Measurements from ENCODE around the gene CHRM2.

CHRM2 gene

DNA sequence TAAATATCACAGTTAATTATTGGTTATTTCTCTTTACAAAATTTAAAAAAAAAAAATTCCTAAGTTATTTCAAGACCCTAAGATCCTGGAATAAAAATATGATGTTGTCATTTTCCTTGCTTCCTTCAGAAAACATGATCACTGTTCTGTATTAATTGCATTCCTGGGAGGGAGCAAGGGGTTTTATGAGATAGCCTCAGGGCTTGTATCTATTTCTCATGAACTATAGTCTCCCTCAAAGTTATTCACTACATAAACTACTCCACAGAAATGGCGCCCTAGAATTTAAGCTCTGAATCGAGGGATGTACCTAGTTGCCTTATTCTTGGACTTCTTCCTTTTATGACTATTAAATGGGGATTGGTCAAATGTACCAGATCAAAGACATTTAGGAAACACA, 170.3 kb downstream of the CHRM2 start:
- DNase-seq: no peak

DNA sequence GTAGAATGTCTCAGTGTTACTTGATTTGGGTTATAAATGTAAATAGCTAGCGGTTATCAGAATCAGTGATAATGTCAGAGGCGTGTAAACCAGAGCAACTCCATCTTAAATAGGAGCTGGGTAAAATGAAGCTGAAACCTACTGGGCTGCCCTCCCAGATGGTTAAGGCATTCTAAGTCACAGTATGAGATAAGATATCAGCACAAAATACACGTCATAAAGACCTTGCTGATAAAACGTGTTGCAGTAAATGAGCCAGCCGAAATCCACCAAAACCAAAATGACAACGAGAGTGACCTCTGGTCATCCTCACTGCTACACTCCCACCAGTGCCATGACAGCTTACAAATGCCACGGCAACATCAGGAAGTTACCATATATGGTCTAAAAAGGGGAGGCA, 172.3 kb downstream of the CHRM2 start:
- DNase-seq: no peak

DNA sequence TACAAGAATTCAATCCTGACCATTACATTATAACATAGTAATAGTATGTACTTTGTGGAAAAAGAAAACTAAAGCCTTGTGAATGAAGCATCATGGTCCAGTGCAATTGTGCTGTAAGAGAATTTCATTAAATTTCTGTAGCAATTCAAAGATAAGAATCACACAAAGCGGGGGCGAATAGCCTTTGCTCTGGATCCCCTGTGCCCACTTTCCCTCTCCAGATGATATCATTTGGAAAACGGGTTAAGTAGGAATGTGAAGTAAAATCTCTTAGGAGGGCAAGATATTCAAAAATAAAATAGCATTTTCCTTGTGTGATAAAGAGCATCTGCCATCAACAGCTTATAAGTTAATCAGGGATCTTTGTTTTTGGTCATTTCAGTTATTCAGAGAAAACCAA, 177.1 kb downstream of the CHRM2 start:
- DNase-seq: no peak

DNA sequence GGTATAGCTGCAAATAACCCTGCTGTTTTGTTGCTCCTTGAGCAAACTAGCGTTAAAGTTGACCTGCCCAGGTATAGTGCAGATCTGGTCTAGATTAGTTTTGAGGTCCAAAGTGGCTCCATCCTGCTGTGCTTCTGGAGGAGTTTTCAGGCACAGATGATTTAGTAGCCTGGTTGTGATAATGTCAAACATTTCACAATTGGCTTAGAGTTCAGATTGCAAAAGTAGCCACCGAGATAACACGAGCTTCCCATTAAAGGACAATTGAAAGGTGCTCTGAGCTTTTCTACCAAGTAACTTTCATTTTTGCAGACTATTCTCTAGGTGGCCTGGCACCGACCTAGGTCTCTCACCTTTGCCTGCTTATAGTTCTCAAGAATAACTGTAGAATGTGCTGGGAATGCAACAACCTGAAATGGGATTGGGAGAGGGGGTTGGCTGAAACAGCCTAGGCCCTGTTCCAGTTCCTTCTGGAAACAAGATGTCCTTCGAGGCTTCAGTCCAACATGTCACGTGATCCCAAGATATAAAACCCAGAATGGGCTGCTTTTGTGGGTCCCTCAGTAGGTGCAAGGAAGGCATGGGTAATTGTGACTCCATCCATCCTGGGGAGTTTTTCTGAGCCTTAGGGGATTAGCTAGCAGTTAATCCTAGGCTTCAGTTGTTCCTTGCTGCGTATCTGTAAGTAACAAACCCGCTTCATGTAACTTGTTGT, 201.0 kb downstream of the CHRM2 start:
- DNase-seq: no peak
